Measurements from ENCODE around the gene DNHD1.

DNHD1 gene

DNA sequence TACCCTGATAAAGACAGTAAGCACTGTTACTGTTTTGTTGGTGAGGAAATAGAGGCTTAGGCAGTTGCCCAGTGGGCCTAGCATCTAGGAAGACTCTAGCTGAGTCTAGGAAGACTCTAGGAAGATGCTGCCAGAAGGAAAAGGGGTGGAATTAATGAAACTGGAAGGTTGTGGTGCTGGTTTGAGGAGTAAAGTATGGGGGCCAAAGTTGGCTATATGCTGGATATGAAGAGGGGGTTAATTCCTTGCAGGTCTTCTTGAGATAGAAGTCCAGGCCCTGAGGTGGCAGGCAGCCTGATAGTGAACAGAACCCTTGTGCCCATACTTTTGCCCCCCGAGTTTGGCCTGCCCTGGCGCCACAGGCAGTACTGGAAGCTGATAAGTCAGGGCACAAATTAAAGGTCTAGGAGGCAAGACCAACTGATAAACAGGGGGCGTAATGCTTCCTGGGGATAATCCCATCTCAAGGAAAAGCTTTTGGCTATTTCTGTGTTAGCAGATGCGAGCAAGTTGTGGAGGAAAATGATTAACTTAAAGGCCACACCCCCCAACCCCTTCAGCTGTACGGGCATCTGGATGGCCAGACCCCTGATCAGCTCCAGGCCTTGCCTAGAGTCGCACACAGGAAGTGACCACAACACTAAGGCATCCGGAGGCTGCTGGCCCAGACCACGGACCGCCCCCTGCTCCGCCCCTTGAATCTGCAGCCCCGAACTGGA, 109.5 kb downstream of the DNHD1 start:
- Mint-ChIP-seq H3K36me3 (ENCODE audit: low read depth) (peaks cover 51% of the 10 kb centered on the region), H3K4me3 (no peak overlapping the region), H3K27ac (peak overlapping the region; percentile 4), H3K9me3 (no peaks in the 10 kb centered on the region), H3K4me1 (ENCODE audit: low read depth) (peaks cover 42% of the 10 kb centered on the region), H3K27me3 (ENCODE audit: low read depth) (no peaks in the 10 kb centered on the region)
- peak; percentile 80 for DNase-seq (ENCODE audit: low spot score)

DNA sequence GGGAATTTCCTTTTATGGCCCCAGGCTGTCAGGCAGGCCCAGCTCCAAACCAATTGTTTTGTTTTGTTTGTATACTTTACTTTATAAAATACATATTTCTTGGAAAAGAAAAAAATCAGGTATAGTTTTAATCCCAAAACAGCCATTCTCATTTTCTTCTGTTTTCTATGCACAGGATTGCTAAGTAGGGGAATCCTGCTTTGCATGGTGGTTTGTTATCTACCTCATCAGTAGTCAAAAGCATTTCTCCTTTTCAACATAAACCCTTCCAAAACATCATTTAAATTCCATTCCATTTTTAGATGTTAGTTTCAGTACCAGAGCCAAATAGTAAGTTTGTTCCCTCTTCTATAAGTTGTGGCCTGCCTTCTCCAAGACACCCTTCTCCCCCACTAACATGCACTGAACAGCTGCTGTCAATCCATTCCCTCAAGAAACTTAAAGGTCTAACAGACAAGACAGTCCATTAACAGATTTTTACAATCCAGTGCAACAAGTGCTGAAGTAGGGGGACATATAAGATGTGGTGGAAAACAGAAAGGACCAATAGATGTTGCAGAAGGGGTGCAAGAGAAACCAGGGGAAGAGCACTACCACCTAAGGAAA, 110.2 kb downstream of the DNHD1 start:
- H3K9me3 Mint-ChIP-seq, result no peaks in the 10 kb centered on the region
- peaks cover 38% of the 10 kb centered on the region for H3K4me1 Mint-ChIP-seq (ENCODE audit: low read depth)
- H3K27ac Mint-ChIP-seq, result peak overlapping the region; percentile 78
- no peak overlapping the region for H3K4me3 Mint-ChIP-seq
- no peak for DNase-seq (ENCODE audit: low spot score)
- no peaks in the 10 kb centered on the region for H3K27me3 Mint-ChIP-seq (ENCODE audit: low read depth)
- H3K36me3 Mint-ChIP-seq (ENCODE audit: low read depth), result peaks cover 48% of the 10 kb centered on the region

DNA sequence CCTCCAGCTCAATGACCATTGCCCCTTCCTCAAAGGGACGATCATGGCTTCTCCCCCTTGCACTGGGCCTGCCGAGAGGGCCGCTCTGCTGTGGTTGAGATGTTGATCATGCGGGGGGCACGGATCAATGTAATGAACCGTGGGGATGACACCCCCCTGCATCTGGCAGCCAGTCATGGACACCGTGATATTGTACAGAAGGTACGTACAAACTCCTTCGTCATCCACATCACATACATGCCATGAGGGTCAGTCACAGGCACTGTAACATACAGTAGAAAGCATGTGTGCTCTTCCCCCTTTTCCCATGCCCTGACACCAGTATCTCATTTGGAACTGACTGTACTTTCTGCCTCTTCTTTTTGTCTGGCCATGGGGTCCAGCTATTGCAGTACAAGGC, 110.9 kb downstream of the DNHD1 start:
- no peak for DNase-seq (ENCODE audit: low spot score)
- H3K27ac Mint-ChIP-seq, result no peak overlapping the region
- peaks cover 48% of the 10 kb centered on the region for H3K36me3 Mint-ChIP-seq (ENCODE audit: low read depth)
- H3K27me3 Mint-ChIP-seq (ENCODE audit: low read depth), result no peaks in the 10 kb centered on the region
- no peaks in the 10 kb centered on the region for H3K9me3 Mint-ChIP-seq
- H3K4me3 Mint-ChIP-seq, result no peak overlapping the region
- peaks cover 34% of the 10 kb centered on the region for H3K4me1 Mint-ChIP-seq (ENCODE audit: low read depth)

DNA sequence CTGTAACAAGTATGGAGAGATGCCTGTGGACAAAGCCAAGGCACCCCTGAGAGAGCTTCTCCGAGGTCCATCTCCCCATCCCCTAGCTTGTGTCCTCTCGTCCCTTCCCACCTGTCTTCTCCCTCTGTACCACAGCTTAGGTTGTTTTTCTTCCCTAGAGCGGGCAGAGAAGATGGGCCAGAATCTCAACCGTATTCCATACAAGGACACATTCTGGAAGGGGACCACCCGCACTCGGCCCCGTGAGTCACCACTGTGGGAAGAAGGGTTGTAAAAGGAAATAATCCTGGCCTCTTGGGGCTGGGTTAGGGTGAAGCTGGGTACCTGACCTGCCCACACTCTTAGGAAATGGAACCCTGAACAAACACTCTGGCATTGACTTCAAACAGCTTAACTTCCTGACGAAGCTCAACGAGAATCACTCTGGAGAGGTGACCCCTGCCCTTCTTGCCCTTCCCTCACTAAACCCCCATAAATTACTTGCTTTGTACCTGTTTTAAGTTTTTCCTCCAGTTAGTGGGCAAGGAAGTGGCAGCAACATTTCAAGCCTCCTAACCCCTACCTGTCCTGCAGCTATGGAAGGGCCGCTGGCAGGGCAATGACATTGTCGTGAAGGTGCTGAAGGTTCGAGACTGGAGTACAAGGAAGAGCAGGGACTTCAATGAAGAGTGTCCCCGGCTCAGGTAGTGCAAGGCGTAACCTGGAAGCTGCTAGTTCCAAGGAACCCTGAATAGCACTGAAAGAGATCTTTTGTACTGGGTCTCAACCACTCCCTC, 111.8 kb downstream of the DNHD1 start:
- peak overlapping the region; percentile 3 for H3K27ac Mint-ChIP-seq
- peaks cover 34% of the 10 kb centered on the region for H3K4me1 Mint-ChIP-seq (ENCODE audit: low read depth)
- peaks cover 48% of the 10 kb centered on the region for H3K36me3 Mint-ChIP-seq (ENCODE audit: low read depth)
- no peaks in the 10 kb centered on the region for H3K9me3 Mint-ChIP-seq
- H3K4me3 Mint-ChIP-seq, result peak overlapping the region; percentile 4
- no peaks in the 10 kb centered on the region for H3K27me3 Mint-ChIP-seq (ENCODE audit: low read depth)
- no peak for DNase-seq (ENCODE audit: low spot score)

DNA sequence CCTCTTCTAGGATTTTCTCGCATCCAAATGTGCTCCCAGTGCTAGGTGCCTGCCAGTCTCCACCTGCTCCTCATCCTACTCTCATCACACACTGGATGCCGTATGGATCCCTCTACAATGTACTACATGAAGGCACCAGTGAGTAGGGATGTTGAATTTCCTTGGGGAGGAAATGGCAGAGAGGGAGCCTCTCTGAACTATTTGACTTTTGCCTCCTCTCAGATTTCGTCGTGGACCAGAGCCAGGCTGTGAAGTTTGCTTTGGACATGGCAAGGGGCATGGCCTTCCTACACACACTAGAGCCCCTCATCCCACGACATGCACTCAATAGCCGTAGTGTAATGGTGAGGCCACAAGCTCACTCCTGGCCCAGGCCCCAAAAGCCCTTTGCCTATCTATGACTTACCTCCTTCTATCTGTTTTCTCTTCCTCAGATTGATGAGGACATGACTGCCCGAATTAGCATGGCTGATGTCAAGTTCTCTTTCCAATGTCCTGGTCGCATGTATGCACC, 112.5 kb downstream of the DNHD1 start:
- peaks cover 48% of the 10 kb centered on the region for H3K36me3 Mint-ChIP-seq (ENCODE audit: low read depth)
- H3K27ac Mint-ChIP-seq, result no peak overlapping the region
- no peaks in the 10 kb centered on the region for H3K9me3 Mint-ChIP-seq
- DNase-seq (ENCODE audit: low spot score), result no peak
- H3K4me1 Mint-ChIP-seq (ENCODE audit: low read depth), result peaks cover 34% of the 10 kb centered on the region
- H3K4me3 Mint-ChIP-seq, result peak overlapping the region; percentile 56
- no peaks in the 10 kb centered on the region for H3K27me3 Mint-ChIP-seq (ENCODE audit: low read depth)

DNA sequence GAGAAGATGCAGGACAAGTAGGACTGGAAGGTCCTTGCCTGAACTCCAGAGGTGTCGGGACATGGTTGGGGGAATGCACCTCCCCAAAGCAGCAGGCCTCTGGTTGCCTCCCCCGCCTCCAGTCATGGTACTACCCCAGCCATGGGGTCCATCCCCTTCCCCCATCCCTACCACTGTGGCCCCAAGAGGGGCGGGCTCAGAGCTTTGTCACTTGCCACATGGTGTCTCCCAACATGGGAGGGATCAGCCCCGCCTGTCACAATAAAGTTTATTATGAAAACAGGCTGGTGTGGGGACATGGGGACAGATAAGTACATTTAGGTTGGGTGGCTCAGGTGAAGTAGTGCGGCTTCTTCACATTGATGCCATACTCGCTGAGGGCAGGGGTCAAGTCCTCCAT, 113.5 kb downstream of the DNHD1 start:
- Mint-ChIP-seq H3K4me3 (peak overlapping the region; percentile 94), H3K27me3 (ENCODE audit: low read depth) (no peaks in the 10 kb centered on the region), H3K9me3 (no peaks in the 10 kb centered on the region), H3K27ac (peak overlapping the region; percentile 68), H3K4me1 (ENCODE audit: low read depth) (peaks cover 33% of the 10 kb centered on the region), H3K36me3 (ENCODE audit: low read depth) (peaks cover 55% of the 10 kb centered on the region)
- no peak for DNase-seq (ENCODE audit: low spot score)

DNA sequence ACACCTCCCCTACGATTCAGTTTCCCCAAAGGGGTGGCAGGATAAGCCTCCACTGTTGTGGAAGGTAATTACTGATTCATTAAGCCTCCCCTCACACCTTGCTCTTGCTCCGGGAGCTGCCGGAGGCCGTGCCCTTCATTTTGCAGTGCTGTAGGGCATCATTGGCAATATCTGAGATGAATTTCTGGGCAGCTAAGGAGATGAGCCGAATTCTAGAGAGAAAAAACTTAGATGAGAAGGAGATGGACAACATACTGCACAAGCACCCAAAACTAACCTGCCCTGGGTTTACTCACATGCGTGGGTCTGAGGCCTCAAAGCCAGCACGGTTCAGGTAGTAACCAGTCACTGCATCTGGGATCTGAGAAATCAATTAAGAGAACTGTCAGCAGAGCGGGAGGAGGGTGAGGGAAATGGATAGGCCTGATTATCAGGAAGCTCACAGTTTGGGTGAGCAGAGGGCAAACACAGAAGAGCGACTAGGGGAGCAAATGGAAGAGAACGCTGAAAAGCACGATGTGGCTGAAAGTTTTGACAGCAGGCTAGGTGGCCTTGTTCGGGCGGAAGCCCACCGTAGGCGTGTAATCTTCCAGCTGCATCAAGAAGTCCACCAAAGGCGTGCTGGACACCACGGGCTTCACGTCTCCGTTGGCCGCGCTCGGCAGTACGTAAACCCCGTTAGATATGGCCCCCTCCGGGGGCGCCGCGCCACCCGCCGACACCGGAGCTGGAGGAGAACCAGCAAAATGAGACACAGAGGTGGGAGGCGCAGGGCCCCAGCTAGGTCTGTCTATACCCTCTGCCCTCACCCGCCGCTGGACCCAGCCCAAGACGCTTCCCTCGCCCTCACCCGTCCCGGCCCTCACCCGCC, 114.2 kb downstream of the DNHD1 start:
- peaks cover 55% of the 10 kb centered on the region for H3K36me3 Mint-ChIP-seq (ENCODE audit: low read depth)
- peak overlapping the region; percentile 90 for H3K27ac Mint-ChIP-seq
- DNase-seq (ENCODE audit: low spot score), result no peak

DNA sequence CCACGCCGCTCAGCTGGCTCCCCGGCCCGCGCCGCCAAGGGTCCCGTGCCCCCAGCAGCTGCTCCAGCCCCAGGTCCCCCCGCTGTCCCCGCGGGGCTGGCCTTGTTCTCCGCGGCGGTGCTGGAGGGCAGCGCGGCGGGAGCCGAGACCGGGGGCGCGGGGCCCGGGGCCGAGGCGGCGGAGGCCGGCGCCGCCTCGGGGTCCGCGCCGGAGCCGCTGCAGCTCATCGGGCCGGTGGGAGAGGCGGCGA, 114.8 kb downstream of the DNHD1 start:
- Mint-ChIP-seq H3K27me3 (ENCODE audit: low read depth) (no peaks in the 10 kb centered on the region), H3K4me3 (peak overlapping the region; percentile 94), H3K27ac (no peak overlapping the region), H3K4me1 (ENCODE audit: low read depth) (peaks cover 30% of the 10 kb centered on the region), H3K9me3 (no peaks in the 10 kb centered on the region), H3K36me3 (ENCODE audit: low read depth) (peaks cover 57% of the 10 kb centered on the region)
- DNase-seq (ENCODE audit: low spot score), result no peak

More for the DNA sequence above, 114.2 kb downstream of the DNHD1 start:
- peak overlapping the region; percentile 94 for H3K4me3 Mint-ChIP-seq
- peaks cover 31% of the 10 kb centered on the region for H3K4me1 Mint-ChIP-seq (ENCODE audit: low read depth)
- H3K9me3 Mint-ChIP-seq, result no peaks in the 10 kb centered on the region
- no peaks in the 10 kb centered on the region for H3K27me3 Mint-ChIP-seq (ENCODE audit: low read depth)

DNA sequence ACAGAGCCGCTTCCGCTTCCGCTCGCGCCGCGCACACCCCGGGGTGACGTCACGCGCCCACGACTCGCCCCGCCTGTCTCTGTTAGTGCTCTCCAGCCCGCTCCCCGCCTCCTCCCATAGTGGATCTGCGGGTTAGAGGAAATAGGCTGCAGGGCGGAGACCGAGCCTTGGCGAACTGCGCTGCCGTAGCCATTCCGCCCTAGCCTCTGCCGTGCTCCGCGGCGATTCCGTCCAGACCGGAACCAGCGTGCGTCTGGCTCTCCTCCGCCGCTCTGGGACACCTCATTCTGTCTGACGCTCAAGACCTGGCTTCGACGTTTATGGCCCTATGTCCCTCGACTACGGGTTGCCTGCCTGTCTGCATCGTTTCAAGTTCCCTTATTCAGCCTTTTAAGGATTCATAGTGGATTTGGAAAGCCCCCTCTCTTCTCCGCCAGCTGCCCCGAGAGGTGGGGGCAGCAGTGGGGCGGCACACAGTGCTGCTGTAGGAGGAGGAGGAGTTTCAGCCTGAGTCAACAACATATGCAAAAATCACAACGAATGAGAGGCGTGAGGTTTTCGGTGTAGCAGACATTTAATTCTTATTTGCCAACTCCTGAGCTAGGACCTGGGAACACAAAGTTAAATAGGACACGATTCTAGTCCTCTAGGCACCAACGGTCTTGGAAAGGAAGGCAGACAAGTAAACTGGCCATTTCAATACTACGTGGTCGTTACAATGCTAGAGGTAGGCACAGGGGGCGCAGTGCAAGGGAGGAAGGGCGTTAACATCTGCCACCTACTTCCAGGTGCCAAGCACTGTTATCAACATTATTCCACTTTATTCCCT, 115.3 kb downstream of the DNHD1 start, which contains the start of gene TAF10:
Gene TAF10, minus strand, starts transcription at position 4 of the 829 bp plus-strand sequence. CDS start 27 bp downstream, outside the sequence.
- no peaks in the 10 kb centered on the region for H3K9me3 Mint-ChIP-seq
- peak; percentile 96 for DNase-seq (ENCODE audit: low spot score)
- H3K36me3 Mint-ChIP-seq (ENCODE audit: low read depth), result peaks cover 54% of the 10 kb centered on the region
- H3K4me1 Mint-ChIP-seq (ENCODE audit: low read depth), result peaks cover 28% of the 10 kb centered on the region
- H3K4me3 Mint-ChIP-seq, result peak within 1 kb of the TSS; percentile 94
- H3K27ac Mint-ChIP-seq, result peak within 1 kb of the TSS; percentile 90
- no peaks in the 10 kb centered on the region for H3K27me3 Mint-ChIP-seq (ENCODE audit: low read depth)

DNA sequence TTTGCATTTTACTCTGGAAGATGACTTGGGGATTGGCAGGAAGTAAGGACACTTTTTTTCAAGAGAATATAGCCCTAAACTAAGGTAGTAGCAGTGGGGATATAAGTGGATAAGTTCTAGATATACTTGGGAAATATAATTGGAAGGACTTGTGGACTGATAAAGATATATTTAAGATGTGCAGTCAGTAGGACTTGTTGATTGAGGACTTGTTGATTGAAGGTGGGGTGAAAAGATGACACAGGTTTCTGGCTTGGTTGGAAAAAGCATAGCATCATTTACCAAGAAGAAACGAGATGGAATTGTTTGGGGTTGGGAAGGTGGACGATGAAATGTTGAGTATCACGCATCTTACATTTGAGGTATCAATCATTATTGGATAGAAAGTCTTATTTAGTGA, 116.4 kb downstream of the DNHD1 start:
- no peak overlapping the region for H3K27ac Mint-ChIP-seq
- H3K9me3 Mint-ChIP-seq, result no peaks in the 10 kb centered on the region
- H3K4me1 Mint-ChIP-seq (ENCODE audit: low read depth), result peaks cover 21% of the 10 kb centered on the region
- H3K27me3 Mint-ChIP-seq (ENCODE audit: low read depth), result no peaks in the 10 kb centered on the region
- H3K36me3 Mint-ChIP-seq (ENCODE audit: low read depth), result peaks cover 45% of the 10 kb centered on the region
- H3K4me3 Mint-ChIP-seq, result no peak overlapping the region
- DNase-seq (ENCODE audit: low spot score), result no peak

DNA sequence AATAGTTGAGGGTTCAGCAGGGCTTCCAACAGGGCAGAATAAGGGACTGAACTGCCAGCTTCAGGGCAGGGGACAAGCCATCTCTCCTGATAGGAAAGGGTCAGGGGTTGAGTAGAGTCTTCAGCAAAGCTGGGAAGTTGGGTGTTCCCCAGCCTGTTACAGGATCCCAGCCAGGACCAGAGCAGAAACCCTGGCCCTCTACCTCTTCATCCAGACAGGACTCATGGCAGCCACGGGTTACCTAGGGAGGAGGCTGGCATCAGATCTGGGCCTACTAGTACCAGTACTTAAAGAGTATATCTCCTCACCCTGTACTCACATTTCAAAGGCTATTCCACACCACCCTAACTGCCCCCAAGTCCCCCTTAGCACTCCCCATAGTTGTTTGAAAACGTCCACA, 117.4 kb downstream of the DNHD1 start:
- H3K9me3 Mint-ChIP-seq, result no peaks in the 10 kb centered on the region
- H3K27ac Mint-ChIP-seq, result no peak overlapping the region
- DNase-seq (ENCODE audit: low spot score), result no peak
- H3K4me1 Mint-ChIP-seq (ENCODE audit: low read depth), result peaks cover 16% of the 10 kb centered on the region
- no peak overlapping the region for H3K4me3 Mint-ChIP-seq
- no peaks in the 10 kb centered on the region for H3K27me3 Mint-ChIP-seq (ENCODE audit: low read depth)
- H3K36me3 Mint-ChIP-seq (ENCODE audit: low read depth), result peaks cover 36% of the 10 kb centered on the region

DNA sequence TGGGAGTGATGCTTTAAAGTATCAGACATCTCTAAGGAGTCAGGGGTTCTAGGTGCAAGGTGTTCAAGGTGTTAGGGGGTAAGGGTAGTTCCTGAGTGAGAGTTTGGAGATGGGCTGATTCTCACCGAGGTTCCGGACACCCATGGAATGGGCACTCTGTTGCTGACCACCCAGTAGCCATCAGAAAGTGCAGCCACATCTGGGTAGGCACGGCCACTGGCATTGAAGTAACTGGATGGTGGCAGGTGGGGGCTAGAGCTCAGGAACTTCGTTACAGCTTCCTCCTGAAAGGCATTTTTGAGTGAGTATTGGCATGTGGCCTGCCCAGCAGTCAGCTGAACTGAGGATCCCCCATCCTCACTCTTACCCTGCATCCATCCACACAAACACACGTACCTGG, 118.0 kb downstream of the DNHD1 start:
- Mint-ChIP-seq H3K27me3 (ENCODE audit: low read depth) (no peaks in the 10 kb centered on the region), H3K4me1 (ENCODE audit: low read depth) (peaks cover 13% of the 10 kb centered on the region), H3K4me3 (no peak overlapping the region), H3K9me3 (no peaks in the 10 kb centered on the region), H3K27ac (peak overlapping the region; percentile 45), H3K36me3 (ENCODE audit: low read depth) (peaks cover 30% of the 10 kb centered on the region)
- no peak for DNase-seq (ENCODE audit: low spot score)

Data from T-helper 2 cell treated with Interferon-gamma antibody and Interleukin-4, amounts not matched to agents 5 μg/mL and 100 μg/mL, for 36 hours (primary cell).